Measurements from ENCODE around the gene CLMP.

CLMP gene

GRCh38 chr11:123062158-123062891, 132.7 kb downstream of the CLMP start (continued):
- TF ChIP-seq ZNF280C (tag by site-specific recombination; IDR thresholded peaks at IDR 0.05): no peak
- no peak for TF ChIP-seq ZNF837 (tag by site-specific recombination; IDR thresholded peaks at IDR 0.05)
- TF ChIP-seq ZNF366 (tag by site-specific recombination; conservative IDR thresholded peaks at IDR 0.05): peak; percentile 86
- TF ChIP-seq TCF7L2 (IDR thresholded peaks at IDR 0.05; ENCODE audit: borderline replicate concordance, low read depth, low read length): no peak
- no peak for TF ChIP-seq ZNF302 (tag by site-specific recombination; IDR thresholded peaks at IDR 0.05; ENCODE audit: low read depth)
- peak; percentile 65; the same call in 1 of the 2 replicates for TF ChIP-seq ZNF140 (tag by site-specific recombination; IDR thresholded peaks at IDR 0.05)
- no peak for TF ChIP-seq ZSCAN4 (tag by site-specific recombination; IDR thresholded peaks at IDR 0.05)
- no peak for TF ChIP-seq ZNF184 (tag by site-specific recombination; IDR thresholded peaks at IDR 0.05)
- TF ChIP-seq ZNF76 (tag by site-specific recombination; IDR thresholded peaks at IDR 0.05; ENCODE audit: borderline replicate concordance, low read depth): peak; percentile 71; the same call in 1 of the 2 replicates
- TF ChIP-seq HOXA7 (CRISPR knock-in tag; IDR thresholded peaks at IDR 0.05; ENCODE audit: borderline replicate concordance): no peak
- TF ChIP-seq ZXDB (tag by site-specific recombination; IDR thresholded peaks at IDR 0.05): peak; percentile 54
- no peak for TF ChIP-seq ZNF488 (tag by site-specific recombination; IDR thresholded peaks at IDR 0.05)
- no peak for TF ChIP-seq ZNF354C (tag by site-specific recombination; IDR thresholded peaks at IDR 0.05; ENCODE audit: borderline replicate concordance, low read depth)
- 0 out of 2 replicates have a peak, but pooled peaks have one; percentile 46 for TF ChIP-seq ZNF501 (tag by site-specific recombination; IDR thresholded peaks at IDR 0.05)
- 0 out of 2 replicates have a peak, but pooled peaks have one; percentile 27 for TF ChIP-seq ZNF280D (tag by site-specific recombination; IDR thresholded peaks at IDR 0.05)
- peak; percentile 45 for TF ChIP-seq KLF1 (tag by site-specific recombination; IDR thresholded peaks at IDR 0.05)
- no peak for TF ChIP-seq AEBP2 (tag by site-specific recombination; IDR thresholded peaks at IDR 0.05; ENCODE audit: borderline replicate concordance)
- 0 out of 2 replicates have a peak, but pooled peaks have one; percentile 10 for TF ChIP-seq ZBTB17 (tag by site-specific recombination; IDR thresholded peaks at IDR 0.05)
- no peak for TF ChIP-seq ZNF239 (tag by site-specific recombination; IDR thresholded peaks at IDR 0.05)
- TF ChIP-seq GLI4 (tag by site-specific recombination; IDR thresholded peaks at IDR 0.05): no peak
- no peak for TF ChIP-seq ZNF521 (tag by site-specific recombination; IDR thresholded peaks at IDR 0.05)
- no peak for TF ChIP-seq ZNF157 (tag by site-specific recombination; IDR thresholded peaks at IDR 0.05)
- no peak for TF ChIP-seq ZNF580 (tag by site-specific recombination; IDR thresholded peaks at IDR 0.05)
- TF ChIP-seq ZNF701 (tag by site-specific recombination; IDR thresholded peaks at IDR 0.05): no peak
- TF ChIP-seq ZSCAN5A (tag by site-specific recombination; IDR thresholded peaks at IDR 0.05): no peak
- 0 out of 2 replicates have a peak, but pooled peaks have one; percentile 14 for TF ChIP-seq ZNF660 (tag by site-specific recombination; IDR thresholded peaks at IDR 0.05)
- TF ChIP-seq ZBTB26 (tag by site-specific recombination; optimal IDR thresholded peaks at IDR 0.05): peak; percentile 96
- peak; percentile 71 for TF ChIP-seq KLF8 (tag by site-specific recombination; IDR thresholded peaks at IDR 0.05)
